RWPE2 (cell line): ENCODE results near the gene ILKAP.

Source experiments
- ATAC-seq: fragments of 200-7000 bp; cut with Tn5 transposase; 3 replicates; pipeline ENCODE4 v1.9.1; 2021; ENCODE audit warnings: low read depth
- DNase-seq: peaks from one replicate; pipeline ENCODE4 v3.0.0-alpha.2; 2020; ENCODE audit warnings: low spot score
- H3K27ac ChIP-seq: fragments of 450-650 bp; 2 replicates; pipeline ENCODE4 v1.5.1; 2017; ENCODE audit warnings: mild to moderate bottlenecking; ENCODE audit not compliant: poor library complexity, severe bottlenecking
- H3K27me3 ChIP-seq: fragments of 250-450 bp; sonication (Bioruptor Pico); 2 replicates; pipeline ENCODE4 v1.5.1; 2021; ENCODE audit warnings: mild to moderate bottlenecking, moderate library complexity; ENCODE audit not compliant: insufficient read depth, poor library complexity, severe bottlenecking
- H3K36me3 ChIP-seq: fragments of 250-450 bp; sonication (Bioruptor Pico); 2 replicates; pipeline ENCODE4 v1.5.1; 2020; ENCODE audit warnings: low read depth, mild to moderate bottlenecking, moderate library complexity
- H3K4me1 ChIP-seq: fragments of 250-450 bp; sonication (Bioruptor Pico); 2 replicates; pipeline ENCODE4 v1.5.1; 2021; ENCODE audit warnings: mild to moderate bottlenecking, moderate library complexity; ENCODE audit not compliant: insufficient read depth, poor library complexity, severe bottlenecking
- H3K4me3 ChIP-seq: fragments of 250-450 bp; sonication (Bioruptor Pico); 2 replicates; pipeline ENCODE4 v1.5.1; 2021; ENCODE audit warnings: mild to moderate bottlenecking, moderate library complexity; ENCODE audit not compliant: severe bottlenecking
- H3K9me3 ChIP-seq: fragments of 250-450 bp; sonication (Bioruptor Pico); 2 replicates; pipeline ENCODE4 v1.5.1; 2021; ENCODE audit warnings: mild to moderate bottlenecking, moderate library complexity; ENCODE audit not compliant: severe bottlenecking
- CTCF ChIP-seq: fragments of 450-650 bp; IDR thresholded peaks from one replicate; pipeline ENCODE4 v1.5.1; 2017; ENCODE audit warnings: mild to moderate bottlenecking, moderate library complexity; ENCODE audit not compliant: poor library complexity, severe bottlenecking

The ILKAP gene

GRCh38 chr2:238167761-238168160, 35.7 kb downstream of the ILKAP start:
- Histone ChIP-seq H3K4me3 (no peak overlapping the region), H3K36me3 (peaks cover 36% of the 10 kb centered on the region), H3K4me1 (peaks cover 32% of the 10 kb centered on the region), H3K27ac (peak overlapping the region; percentile 96), H3K27me3 (peaks cover 12% of the 10 kb centered on the region), H3K9me3 (no peaks in the 10 kb centered on the region)
- DNase-seq (no peak), ATAC-seq (no peak)
- no peak for TF ChIP-seq CTCF

- ATAC-seq: no peak
These were observed 36.2 kb downstream of the ILKAP start for GRCh38 chr2:238167344-238167715.

GRCh38 chr2:238166391-238167343, 36.8 kb downstream of the ILKAP start:
- DNase-seq (no peak), ATAC-seq (no peak)
- Histone ChIP-seq H3K27ac (no peak overlapping the region), H3K36me3 (peaks cover 32% of the 10 kb centered on the region), H3K9me3 (no peaks in the 10 kb centered on the region), H3K4me3 (no peak overlapping the region), H3K4me1 (peaks cover 32% of the 10 kb centered on the region), H3K27me3 (peaks cover 12% of the 10 kb centered on the region)
- no peak for TF ChIP-seq CTCF

More at GRCh38 chr2:238167344-238167715, 36.2 kb downstream of the ILKAP start:
- peak overlapping the region; percentile 96 for H3K27ac ChIP-seq
- H3K36me3 ChIP-seq: peaks cover 34% of the 10 kb centered on the region
- no peak for DNase-seq
- peaks cover 12% of the 10 kb centered on the region for H3K27me3 ChIP-seq
- H3K4me3 ChIP-seq: no peak overlapping the region
- H3K4me1 ChIP-seq: peaks cover 32% of the 10 kb centered on the region
- H3K9me3 ChIP-seq: no peaks in the 10 kb centered on the region
- no peak for TF ChIP-seq CTCF

- ATAC-seq: no peak
- DNase-seq: no peak
- Histone ChIP-seq H3K27ac (no peak overlapping the region), H3K36me3 (peaks cover 21% of the 10 kb centered on the region), H3K4me3 (no peak overlapping the region), H3K27me3 (peaks cover 12% of the 10 kb centered on the region), H3K9me3 (no peaks in the 10 kb centered on the region), H3K4me1 (peaks cover 21% of the 10 kb centered on the region)
- TF ChIP-seq CTCF: no peak
These were observed 38.1 kb downstream of the ILKAP start for GRCh38 chr2:238165288-238165921.
